ENCODE results near the gene PCBP3.

PCBP3 gene

DNA sequence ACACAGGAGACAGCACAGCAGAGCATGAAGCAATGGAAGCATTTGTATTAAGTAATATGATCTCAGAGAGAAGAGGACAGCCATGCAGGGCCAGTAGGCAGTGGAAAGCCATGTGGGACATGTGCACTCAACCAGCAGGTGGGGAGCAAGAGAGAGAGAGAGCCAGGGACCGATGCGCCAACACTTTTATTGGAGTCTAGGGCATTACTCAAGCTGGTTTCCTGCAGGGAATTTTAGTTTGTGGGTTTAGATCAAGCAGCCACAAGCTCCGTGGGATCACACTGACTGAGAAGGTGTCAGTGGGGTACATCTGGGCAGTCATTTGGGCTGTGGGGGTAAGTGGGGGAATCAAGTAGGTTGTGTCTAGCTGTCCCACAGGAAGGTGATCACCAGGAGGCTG, 137.1 kb downstream of the PCBP3 start:
- no peak overlapping the region for H2AFZ ChIP-seq (ENCODE audit: low read depth, low read length)
- no peaks in the 10 kb centered on the region for H4K20me1 ChIP-seq (ENCODE audit: insufficient read depth, low read length)
- no peaks in the 10 kb centered on the region for H3K4me1 ChIP-seq (ENCODE audit: insufficient read depth, low read length)
- DNase-seq: no peak
- no peak overlapping the region for H3K9ac ChIP-seq (ENCODE audit: low read depth, low read length)
- no peaks in the 10 kb centered on the region for H3K36me3 ChIP-seq (ENCODE audit: insufficient read depth, low read length)
- no peak for ATAC-seq (ENCODE audit: insufficient read depth, low read depth)
- H3K27me3 ChIP-seq (ENCODE audit: insufficient read depth, low read length, poor library complexity): no peaks in the 10 kb centered on the region
- no peaks in the 10 kb centered on the region for H3K79me2 ChIP-seq (ENCODE audit: insufficient read depth, low read length)
- no peak overlapping the region for H3K27ac ChIP-seq (ENCODE audit: low read length)
- H3K4me3 ChIP-seq (ENCODE audit: low read depth in 1 of 2, low read length in 2 of 2): no peak overlapping the region
- no peaks in the 10 kb centered on the region for H3K9me3 ChIP-seq (ENCODE audit: insufficient read depth, low read length, severe bottlenecking)
- no peak for TF ChIP-seq EZH2 (IDR thresholded peaks at IDR 0.05; ENCODE audit: borderline replicate concordance, low read depth, low read length, severe bottlenecking)
- TF ChIP-seq CTCF (IDR thresholded peaks at IDR 0.05; ENCODE audit: borderline replicate concordance, extremely low read depth, low read length, poor library complexity, severe bottlenecking): no peak
- no peak overlapping the region for H3K4me2 ChIP-seq (ENCODE audit: insufficient read depth, low read length)

DNA sequence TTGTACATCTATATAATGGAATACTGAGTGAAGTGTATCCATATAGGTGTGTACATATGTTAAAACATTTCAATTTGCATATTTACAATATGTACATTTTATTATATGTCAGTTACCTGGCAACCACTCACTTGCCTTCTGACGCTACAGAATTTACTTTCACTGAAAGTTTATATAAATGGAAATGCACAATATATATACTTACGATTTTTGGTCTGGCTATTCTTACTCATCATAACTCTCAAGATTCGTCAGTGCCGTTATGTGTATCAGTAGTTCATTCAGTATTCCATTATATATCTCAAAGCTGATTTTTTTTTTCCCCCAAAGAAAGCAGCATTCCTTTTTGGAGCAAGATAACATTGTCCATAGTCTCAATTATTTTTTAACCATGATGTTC, 138.2 kb downstream of the PCBP3 start:
- no peak overlapping the region for H2AFZ ChIP-seq (ENCODE audit: low read depth, low read length)
- H3K4me3 ChIP-seq (ENCODE audit: low read depth in 1 of 2, low read length in 2 of 2): no peak overlapping the region
- H3K36me3 ChIP-seq (ENCODE audit: insufficient read depth, low read length): no peaks in the 10 kb centered on the region
- H3K27me3 ChIP-seq (ENCODE audit: insufficient read depth, low read length, poor library complexity): no peaks in the 10 kb centered on the region
- H4K20me1 ChIP-seq (ENCODE audit: insufficient read depth, low read length): no peaks in the 10 kb centered on the region
- H3K79me2 ChIP-seq (ENCODE audit: insufficient read depth, low read length): no peaks in the 10 kb centered on the region
- no peak overlapping the region for H3K9ac ChIP-seq (ENCODE audit: low read depth, low read length)
- ATAC-seq (ENCODE audit: insufficient read depth, low read depth) (no peak), DNase-seq (no peak)
- no peak overlapping the region for H3K4me2 ChIP-seq (ENCODE audit: insufficient read depth, low read length)
- no peaks in the 10 kb centered on the region for H3K9me3 ChIP-seq (ENCODE audit: insufficient read depth, low read length, severe bottlenecking)
- TF ChIP-seq CTCF (IDR thresholded peaks at IDR 0.05; ENCODE audit: borderline replicate concordance, extremely low read depth, low read length, poor library complexity, severe bottlenecking) (no peak), EZH2 (IDR thresholded peaks at IDR 0.05; ENCODE audit: borderline replicate concordance, low read depth, low read length, severe bottlenecking) (no peak)
- no peak overlapping the region for H3K27ac ChIP-seq (ENCODE audit: low read length)
- H3K4me1 ChIP-seq (ENCODE audit: insufficient read depth, low read length): no peaks in the 10 kb centered on the region

GRCh38 chr21:45786660-45787059, 143.1 kb downstream of the PCBP3 start:
- no peak for TF ChIP-seq EZH2 (IDR thresholded peaks at IDR 0.05; ENCODE audit: borderline replicate concordance, low read depth, low read length, severe bottlenecking)
- no peak for TF ChIP-seq CTCF (IDR thresholded peaks at IDR 0.05; ENCODE audit: borderline replicate concordance, extremely low read depth, low read length, poor library complexity, severe bottlenecking)
- H3K4me2 ChIP-seq (ENCODE audit: insufficient read depth, low read length): no peak overlapping the region
- H3K27ac ChIP-seq (ENCODE audit: low read length): no peak overlapping the region
- ATAC-seq (ENCODE audit: insufficient read depth, low read depth) (no peak), DNase-seq (no peak)
- H3K4me3 ChIP-seq (ENCODE audit: low read depth in 1 of 2, low read length in 2 of 2): no peak overlapping the region
- no peaks in the 10 kb centered on the region for H3K9me3 ChIP-seq (ENCODE audit: insufficient read depth, low read length, severe bottlenecking)
- H3K9ac ChIP-seq (ENCODE audit: low read depth, low read length): no peak overlapping the region
- H3K4me1 ChIP-seq (ENCODE audit: insufficient read depth, low read length): no peaks in the 10 kb centered on the region
- no peaks in the 10 kb centered on the region for H3K27me3 ChIP-seq (ENCODE audit: insufficient read depth, low read length, poor library complexity)
- peaks cover 11% of the 10 kb centered on the region; the same call in 1 of the 2 replicates for H4K20me1 ChIP-seq (ENCODE audit: insufficient read depth, low read length)
- no peak overlapping the region for H2AFZ ChIP-seq (ENCODE audit: low read depth, low read length)
- no peaks in the 10 kb centered on the region for H3K79me2 ChIP-seq (ENCODE audit: insufficient read depth, low read length)
- H3K36me3 ChIP-seq (ENCODE audit: insufficient read depth, low read length): no peaks in the 10 kb centered on the region

DNA sequence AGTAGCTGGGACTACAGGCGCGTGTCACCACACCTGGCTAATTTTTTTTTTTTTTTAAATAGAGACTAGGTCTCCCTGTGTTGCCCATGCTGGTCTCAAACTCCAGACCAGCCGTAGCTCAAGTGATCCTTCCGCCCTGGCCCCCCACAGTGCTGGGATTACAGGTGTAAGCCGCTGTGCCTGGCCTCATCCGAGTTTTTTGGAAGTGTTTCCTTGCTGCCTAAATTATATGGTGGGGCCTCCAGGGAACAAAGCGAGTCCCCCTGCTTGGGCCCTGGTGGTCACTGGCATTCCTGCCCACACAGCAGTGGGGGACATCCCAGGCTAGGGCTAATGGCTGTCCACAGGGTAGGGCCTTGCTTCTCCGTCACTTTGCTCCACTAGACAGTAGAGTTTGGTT, 143.8 kb downstream of the PCBP3 start:
- Histone ChIP-seq H3K27ac (ENCODE audit: low read length) (no peak overlapping the region), H3K79me2 (ENCODE audit: insufficient read depth, low read length) (no peaks in the 10 kb centered on the region), H3K4me3 (ENCODE audit: low read depth in 1 of 2, low read length in 2 of 2) (no peak overlapping the region), H3K9ac (ENCODE audit: low read depth, low read length) (no peak overlapping the region), H3K9me3 (ENCODE audit: insufficient read depth, low read length, severe bottlenecking) (no peaks in the 10 kb centered on the region), H2AFZ (ENCODE audit: low read depth, low read length) (no peak overlapping the region), H3K36me3 (ENCODE audit: insufficient read depth, low read length) (no peaks in the 10 kb centered on the region), H3K4me1 (ENCODE audit: insufficient read depth, low read length) (no peaks in the 10 kb centered on the region), H3K4me2 (ENCODE audit: insufficient read depth, low read length) (no peak overlapping the region), H4K20me1 (ENCODE audit: insufficient read depth, low read length) (peaks cover 11% of the 10 kb centered on the region), H3K27me3 (ENCODE audit: insufficient read depth, low read length, poor library complexity) (no peaks in the 10 kb centered on the region)
- TF ChIP-seq EZH2 (IDR thresholded peaks at IDR 0.05; ENCODE audit: borderline replicate concordance, low read depth, low read length, severe bottlenecking): no peak
- no peak for ATAC-seq (ENCODE audit: insufficient read depth, low read depth)
- DNase-seq: no peak
